GM21447 (cell line): ENCODE measurements around the gene SCTR.

Experiments
- ATAC-seq: cut with Tn5 transposase; IDR thresholded peaks from one replicate; pipeline ENCODE4 v1.9.1; 2021; ENCODE audit not compliant: unreplicated experiment

SCTR gene

DNA sequence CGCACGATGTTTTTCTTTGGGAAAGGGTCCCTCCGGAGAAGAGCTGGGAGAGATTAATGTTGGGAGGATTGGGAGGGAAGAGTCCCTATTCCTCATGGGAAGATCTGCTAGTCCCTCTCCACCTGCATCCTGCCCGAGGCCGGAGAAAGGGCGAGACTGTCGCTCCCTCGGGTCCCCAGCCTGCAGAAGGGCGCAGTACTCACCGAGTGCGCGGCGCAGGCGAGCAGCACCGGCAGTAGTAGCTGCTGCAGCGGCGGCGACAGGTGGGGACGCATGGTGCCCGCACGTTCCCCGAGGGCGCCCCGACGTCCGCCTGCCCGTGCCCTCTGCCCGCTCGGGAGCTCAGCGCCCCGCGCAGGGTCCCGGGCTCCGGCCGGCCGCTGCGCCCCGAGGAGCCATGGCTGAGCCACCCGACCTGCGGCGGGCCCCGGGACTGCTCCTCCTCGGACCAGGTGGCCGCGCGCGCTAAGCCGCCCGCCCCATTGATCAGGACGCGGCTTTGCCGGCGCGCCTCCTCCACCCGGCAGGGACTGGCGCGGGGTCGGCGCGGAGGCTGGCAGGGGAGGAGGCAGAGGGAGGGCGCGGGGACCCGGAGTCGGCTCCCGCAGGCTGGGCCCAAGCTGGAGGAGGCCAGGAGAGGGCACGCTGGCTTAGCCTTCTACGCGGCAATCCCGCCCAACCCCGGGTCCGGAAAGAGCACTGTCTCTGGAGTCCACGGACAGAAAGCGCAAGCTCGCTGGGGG is at the start of gene SCTR:
SCTR (minus strand) TSS at position 532 of the 743 bp plus-strand sequence; CDS start at position 275, 257 bp downstream.
- ATAC-seq: no peak

DNA sequence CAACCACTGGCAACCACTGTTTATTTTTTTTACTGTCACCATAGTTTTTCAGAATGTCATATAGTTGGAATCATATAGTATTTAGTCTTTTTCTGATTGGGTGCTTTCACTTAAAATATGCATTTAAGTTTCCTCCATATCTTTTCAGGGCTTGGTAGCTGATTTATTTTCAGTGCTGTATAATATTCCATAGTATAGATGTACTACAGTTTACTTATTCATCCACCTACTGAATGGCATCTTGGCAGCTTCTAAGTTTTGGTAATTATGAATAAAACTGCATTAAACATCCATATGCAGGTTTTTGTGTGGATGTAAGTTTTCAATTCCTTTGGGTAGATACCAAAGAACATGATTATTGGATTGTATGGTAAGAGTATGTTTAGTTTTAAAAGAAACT is 43.0 kb upstream of the SCTR start:
- no peak for ATAC-seq

- no peak for ATAC-seq
These were observed 41.2 kb upstream of the SCTR start for GRCh38 chr2:119565481-119565880.

DNA sequence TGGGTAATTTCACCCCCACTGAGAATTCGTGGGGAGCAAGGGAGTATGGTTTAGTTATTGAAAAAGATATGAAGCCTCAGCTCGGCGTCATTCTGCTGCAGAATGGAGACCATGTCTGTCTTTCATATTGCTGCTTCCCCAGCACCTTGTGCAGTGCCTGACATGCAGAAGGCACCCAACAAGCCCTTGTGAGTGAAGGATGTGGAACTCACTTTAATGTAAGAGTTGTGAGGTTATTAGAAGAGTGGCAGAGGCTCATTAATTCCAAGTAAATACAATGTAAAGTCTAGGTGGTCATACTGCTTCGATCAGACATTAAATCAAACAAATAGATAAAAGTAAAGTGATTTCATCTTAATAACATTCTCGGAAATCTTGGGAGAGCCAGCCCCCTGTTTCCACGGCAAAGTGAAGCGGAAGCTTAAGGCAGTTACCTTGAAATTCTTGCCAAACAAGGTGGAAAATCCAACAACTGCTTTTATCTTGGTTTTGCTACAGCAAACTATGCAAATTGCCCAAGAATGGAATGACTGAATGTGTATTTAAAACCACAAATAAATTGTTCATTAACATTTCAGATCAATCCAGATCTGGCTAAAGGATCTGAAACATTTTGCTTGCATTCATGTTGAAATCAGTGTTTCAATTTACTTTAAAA is 29.5 kb upstream of the SCTR start:
- no peak for ATAC-seq

DNA sequence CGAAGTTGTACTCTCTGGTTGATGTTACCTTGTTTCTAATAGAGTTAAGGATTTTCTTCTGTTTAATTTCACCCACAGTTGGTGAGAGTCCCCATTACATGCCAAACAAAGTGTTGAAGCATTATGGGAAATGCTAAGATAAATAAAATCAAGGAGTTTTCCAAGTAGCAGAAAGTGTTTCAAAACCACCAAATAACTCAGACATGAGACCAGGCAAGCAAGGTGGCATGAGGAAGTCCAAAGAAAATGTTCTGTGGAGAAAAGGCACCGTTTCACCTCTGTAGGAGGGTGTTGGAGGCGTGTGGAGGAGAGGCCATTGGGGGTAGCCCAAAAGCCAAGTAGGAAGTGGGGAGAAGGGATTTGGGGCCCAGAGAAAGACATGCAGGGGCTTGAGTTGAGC is 28.6 kb upstream of the SCTR start:
- ATAC-seq: no peak

DNA sequence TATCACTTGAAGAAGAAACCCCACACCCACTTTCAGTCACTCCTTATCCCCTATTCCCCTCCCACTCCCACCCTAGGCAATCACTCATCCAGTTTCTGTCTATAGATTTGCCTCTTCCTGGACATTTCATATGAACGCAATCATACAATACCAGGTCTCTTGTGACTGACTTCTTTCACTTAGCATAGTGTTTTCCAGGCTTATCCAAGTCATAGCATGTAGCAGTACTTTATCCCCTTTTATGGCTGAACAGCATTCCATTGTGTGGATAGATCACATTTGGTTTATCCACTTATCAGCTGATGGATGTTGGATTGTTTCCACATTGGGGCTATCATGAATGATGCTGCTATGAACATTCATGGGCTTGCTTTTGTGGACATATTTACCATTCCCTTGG is 26.6 kb upstream of the SCTR start:
- ATAC-seq: no peak

- no peak for ATAC-seq
These were observed 26.1 kb upstream of the SCTR start for GRCh38 chr2:119550346-119550745.

DNA sequence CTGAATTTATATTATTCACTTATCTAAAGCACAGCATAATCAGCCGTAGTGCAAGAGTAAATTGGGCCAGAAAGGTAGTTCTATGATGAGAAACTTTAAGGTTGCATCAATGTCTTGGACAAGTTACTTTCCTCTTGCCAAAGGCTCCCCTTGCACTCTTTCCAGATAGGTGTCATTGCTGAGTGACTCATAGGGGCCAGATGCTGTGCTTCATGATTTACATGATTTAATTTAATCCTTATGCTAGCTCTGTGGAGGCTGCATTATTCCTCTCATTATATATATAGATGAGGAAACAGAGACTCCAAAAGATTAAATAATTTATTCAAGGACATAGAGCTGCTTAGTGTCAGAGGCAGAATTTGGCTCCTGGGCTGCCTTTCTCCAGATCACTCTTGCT is 25.0 kb upstream of the SCTR start:
- no peak for ATAC-seq

DNA sequence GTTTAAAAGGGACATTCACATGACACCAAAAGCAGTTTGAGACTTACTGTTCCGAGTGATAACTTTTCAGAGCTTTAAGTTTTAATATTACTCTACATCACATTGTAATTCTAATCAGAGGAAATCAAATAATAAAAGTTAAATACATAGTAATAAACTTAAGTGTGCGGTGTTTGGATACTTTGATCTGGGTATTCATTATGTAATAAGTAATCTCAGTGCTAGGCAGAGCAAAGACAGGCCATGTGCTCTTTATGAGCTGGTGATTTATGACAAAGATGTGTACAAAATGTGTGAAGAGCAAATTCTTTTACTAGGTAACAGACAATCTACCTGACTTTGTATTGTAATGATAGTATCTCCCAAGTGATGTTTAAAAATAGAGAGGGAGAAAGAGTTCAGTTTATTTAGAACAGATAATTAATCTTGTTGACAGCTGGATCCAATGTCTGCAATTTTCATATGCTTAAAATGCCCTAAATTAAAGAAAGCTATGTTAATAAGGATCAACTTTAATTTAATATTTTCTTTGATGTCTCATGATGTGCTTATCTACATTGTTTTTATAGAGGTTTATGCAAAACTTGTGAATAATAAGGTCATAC is 24.3 kb upstream of the SCTR start:
- ATAC-seq: no peak

DNA sequence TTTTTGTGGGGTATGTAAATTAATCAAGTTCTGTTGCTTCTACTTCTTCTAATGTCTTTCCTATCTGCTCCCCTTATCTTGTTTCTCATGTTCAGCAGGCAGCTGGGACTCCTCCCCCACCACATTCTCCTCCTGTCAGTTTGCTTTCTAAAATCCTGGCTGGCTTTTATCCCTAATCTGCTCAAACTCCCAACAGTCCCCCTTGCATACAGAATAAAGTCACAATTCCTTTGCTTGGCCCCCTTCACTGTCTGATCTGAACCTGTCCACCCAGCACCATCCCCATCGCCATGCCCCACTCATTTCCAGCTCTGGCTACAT is 22.1 kb upstream of the SCTR start:
- ATAC-seq: no peak

DNA sequence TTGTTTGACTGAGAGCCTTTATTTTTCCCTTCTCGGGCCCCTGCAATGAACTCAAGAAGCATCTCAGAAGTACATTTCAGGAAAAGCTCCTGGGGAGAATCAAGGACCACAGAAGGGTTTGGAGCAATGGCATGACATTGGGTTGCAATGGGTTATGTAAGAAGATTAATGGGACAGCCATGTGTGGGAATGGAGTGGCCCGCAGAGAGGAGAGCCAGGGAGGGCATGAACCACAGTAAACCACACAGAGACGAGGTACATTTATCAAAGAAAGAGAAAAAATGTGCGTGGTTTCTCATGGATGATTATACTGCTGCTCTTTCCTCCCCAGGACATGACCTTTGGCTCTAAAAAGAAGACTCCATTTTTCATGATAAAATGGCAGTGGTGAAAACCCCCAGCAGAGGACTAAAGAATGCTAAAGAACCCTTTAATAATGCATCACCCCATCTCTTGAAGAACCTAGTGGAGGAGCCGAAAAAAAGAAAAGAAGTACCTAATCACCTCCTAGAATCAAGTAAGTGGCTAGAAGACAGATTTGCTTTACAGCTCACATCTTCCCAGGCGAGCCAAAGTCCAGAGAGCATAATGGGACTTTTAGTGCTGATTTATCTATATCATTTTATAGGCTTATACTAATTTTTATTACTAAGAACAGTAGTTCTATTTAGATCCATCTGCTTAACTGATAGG is 21.6 kb upstream of the SCTR start:
- ATAC-seq: no peak

GRCh38 chr2:119544939-119545475 is 20.7 kb upstream of the SCTR start:
- no peak for ATAC-seq

DNA sequence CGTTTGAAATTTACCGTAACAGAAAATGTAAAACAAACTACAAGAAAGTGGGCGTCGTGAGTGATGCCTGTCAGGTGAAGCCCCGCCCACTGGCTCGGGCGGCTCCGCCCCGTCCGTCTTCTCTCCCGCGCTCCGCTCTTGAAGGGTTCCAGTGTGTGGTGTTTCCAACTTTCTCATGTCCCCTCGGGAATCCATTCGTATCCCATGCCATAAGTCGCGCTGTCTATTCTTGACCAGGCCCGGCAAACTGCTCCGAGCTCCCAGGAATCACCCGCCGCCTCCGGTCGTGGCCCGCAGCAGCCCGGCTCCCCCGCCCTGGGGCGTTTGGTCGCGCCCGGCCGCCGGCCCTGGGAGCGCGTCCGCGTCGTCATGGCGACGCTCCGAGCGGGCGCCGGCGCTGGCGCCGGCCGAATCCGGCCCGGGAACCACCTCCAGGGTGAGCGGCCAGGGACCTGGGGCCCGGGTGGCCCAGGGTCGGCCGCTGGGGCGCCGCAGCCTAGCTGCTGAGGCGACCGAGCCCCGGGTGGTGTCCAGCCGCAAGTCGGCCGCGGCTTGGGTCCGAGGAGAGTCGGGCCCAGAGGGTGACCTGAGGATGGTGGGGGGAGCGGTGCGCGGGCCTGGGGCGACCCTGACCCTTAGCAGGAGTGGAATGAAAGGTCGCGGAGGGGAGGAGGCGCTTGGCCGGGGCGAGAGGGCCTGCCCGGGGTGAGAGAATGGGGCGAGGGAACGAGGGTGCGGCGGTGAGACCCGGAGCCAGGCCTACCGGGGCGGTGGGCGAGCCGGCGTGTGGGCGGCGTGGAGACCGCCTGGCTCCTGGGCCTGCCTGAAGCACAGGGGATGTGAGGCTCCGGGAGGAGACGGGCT is 20.0 kb upstream of the SCTR start, which contains the start of gene CFAP221:
CFAP221 (plus strand) TSS at position 375 of the 864 bp plus-strand sequence. CDS start 1,683 bp downstream, outside the sequence.
- ATAC-seq: no peak

DNA sequence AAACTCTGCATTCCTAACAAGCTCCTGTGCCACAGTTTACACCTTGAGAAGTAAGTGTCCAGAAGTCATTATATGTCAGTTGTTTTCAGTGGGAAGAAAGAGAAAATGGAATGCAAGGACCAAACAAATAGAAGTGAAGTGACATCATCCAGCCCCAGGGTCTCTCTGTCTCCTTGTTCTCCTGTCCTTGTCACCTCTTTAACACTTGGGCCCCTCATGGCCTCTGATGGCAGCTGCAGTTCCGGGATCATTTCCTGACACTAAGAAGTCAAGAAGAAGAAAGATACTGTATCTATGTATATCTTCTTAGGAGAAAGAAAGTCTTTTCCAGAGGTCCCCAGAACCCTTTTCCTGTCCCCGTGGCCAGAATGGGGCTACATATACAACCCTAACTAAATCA is 17.2 kb upstream of the SCTR start:
- no peak for ATAC-seq

DNA sequence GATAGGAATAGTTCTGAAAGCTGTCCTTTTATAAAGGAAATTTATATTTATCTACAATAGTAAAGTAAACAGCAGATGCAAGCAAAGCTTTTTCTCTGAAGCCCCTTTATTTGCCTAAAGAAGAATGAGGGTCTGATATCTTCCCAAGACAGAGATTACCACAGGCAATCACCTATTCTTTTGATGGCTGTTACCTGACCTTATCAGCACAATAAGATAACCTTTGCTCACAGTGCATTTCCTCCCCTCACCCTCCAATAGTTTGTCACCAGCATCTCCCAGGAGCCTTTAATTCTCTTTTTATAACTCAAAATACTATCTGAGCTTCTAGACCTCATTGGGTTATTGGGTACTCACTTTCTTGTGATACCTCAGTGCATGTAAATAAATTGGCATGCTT is 13.5 kb upstream of the SCTR start:
- no peak for ATAC-seq

DNA sequence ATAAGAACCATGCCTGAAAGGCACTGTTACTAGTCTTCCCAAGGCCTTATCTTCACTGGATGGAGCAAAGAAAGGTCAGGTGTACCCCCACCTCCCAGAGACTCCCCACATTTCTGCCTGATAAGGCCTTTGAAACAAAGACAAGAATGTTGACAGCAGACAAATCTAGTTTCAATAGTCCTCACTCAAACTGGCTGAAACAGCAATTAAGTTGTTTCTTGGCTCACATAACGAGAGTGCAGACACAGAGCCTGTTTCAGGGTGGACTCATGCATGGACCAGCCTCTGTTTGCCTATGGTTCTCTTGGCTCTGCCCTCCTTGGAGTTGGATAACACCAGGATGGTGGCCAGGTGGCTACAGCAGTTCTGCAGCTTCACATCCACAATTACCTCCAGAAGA is 12.4 kb upstream of the SCTR start:
- no peak for ATAC-seq

- ATAC-seq: no peak
These were observed 11.9 kb upstream of the SCTR start for GRCh38 chr2:119536211-119536610.

DNA sequence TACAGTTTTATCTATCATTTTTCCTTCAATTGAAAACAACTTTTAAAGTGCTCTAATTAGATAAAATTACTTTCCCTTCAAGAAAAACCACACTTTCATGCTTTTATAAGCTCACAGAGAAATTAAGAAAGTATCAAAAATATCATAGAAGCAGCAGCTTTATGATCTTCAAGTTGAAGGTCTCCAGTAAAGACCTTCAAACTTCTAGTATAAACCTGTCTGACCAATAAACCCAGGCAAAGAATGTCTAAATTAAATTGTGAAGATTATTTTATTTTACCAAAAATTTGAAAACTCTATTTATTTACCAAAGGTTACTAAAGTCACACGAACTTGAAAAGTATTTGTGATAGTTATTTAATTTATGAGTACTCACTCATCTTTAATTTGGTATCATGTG is 9.3 kb upstream of the SCTR start:
- no peak for ATAC-seq

DNA sequence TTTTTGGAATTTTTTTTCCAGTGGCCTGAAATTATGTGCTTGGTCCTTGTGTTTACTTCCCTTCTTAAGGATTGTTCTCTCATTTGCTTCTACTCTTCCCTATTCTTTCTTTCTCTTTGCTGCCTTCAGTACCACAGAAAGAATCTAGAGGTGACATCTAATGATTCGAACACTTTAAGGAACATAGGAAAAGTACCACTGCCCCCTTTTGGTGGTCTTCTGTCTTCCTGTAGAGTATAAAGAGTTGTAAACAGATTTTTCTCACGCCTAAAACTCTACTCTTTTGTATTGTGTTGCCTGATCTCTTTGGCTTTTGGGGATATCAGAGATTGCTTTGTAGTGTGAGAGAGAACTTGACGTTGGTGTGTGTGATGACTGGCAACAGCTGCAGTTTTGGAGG is 7.0 kb upstream of the SCTR start:
- ATAC-seq: no peak

GRCh38 chr2:119527999-119528398 is 3.7 kb upstream of the SCTR start:
- ATAC-seq: no peak

DNA sequence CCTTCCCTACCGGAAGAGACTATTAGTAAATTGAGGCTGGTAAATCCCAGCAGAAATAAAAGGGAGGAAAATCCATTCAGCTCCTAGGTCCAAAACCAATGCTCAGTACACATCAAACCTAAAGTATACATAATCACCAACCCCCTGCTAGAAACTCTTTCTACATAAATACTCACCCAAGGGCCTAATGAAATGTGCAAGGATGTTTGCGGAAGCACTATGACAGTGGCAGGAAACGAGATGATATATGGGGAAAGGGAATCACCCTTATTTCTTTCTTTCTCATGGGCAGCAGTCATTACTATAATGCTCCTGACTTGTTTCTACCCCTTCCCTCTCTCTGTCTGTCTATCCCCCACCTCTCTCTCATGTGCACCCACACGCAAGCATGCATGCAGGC is 1.3 kb upstream of the SCTR start:
- ATAC-seq: no peak
